GM23338 (cell line): ENCODE data around the gene WT1.

ENCODE experiments used
- NANOG ChIP-seq: IDR thresholded peaks from 2 replicates; pipeline ENCODE4 v1.6.1; 2016; ENCODE audit warnings: antibody characterized with exemption, borderline replicate concordance
- POLR2AphosphoS5 ChIP-seq: IDR thresholded peaks from 2 replicates; pipeline ENCODE4 v1.6.1; 2016; ENCODE audit warnings: antibody characterized with exemption, low read depth
- TF ChIP-seq, protein P1 (sequence below), 2 experiments: fragments of 200-600 bp in 1 of 2; sonication (generic) in 1 of 2; conservative IDR thresholded peaks; 2 replicates each; pipeline versions ENCODE4 v1.5.1 to v1.6.1; 2016 to 2017; ENCODE audit warnings: antibody characterized with exemption in 2 of 2, low read depth in 2 of 2, mild to moderate bottlenecking in 2 of 2, moderate library complexity in 1 of 2
- TF ChIP-seq, protein P2 (sequence below): IDR thresholded peaks from one replicate; pipeline ENCODE4 v1.6.1; 2018; ENCODE audit warnings: antibody characterized with exemption; ENCODE audit not compliant: unreplicated experiment

DNA sequence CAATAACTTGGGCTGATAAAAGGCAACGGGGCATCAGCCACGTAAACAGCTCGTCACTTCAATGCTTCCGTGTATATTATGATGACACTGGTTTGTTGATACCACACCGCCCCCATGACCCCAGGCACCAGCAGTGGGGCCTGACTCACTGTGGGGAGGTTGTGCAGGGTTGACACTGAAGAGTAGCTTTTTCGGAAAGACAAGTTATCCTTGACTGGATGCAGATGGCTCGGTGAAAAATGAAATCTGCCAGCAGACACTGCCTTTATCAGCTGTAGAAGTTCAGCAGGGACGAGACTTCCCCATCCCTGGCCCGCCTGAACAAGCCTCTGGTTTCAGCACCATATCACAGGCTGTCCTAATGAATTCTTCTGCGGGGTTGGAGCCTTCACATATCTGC, 55.6 kb downstream of the WT1 start:
- TF ChIP-seq, protein P1, sequence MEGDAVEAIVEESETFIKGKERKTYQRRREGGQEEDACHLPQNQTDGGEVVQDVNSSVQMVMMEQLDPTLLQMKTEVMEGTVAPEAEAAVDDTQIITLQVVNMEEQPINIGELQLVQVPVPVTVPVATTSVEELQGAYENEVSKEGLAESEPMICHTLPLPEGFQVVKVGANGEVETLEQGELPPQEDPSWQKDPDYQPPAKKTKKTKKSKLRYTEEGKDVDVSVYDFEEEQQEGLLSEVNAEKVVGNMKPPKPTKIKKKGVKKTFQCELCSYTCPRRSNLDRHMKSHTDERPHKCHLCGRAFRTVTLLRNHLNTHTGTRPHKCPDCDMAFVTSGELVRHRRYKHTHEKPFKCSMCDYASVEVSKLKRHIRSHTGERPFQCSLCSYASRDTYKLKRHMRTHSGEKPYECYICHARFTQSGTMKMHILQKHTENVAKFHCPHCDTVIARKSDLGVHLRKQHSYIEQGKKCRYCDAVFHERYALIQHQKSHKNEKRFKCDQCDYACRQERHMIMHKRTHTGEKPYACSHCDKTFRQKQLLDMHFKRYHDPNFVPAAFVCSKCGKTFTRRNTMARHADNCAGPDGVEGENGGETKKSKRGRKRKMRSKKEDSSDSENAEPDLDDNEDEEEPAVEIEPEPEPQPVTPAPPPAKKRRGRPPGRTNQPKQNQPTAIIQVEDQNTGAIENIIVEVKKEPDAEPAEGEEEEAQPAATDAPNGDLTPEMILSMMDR (conservative IDR thresholded peaks at IDR 0.05; ENCODE audit: low read depth in 2 of 2) = no peak
- TF ChIP-seq POLR2AphosphoS5 = no peak
- TF ChIP-seq, protein P2, sequence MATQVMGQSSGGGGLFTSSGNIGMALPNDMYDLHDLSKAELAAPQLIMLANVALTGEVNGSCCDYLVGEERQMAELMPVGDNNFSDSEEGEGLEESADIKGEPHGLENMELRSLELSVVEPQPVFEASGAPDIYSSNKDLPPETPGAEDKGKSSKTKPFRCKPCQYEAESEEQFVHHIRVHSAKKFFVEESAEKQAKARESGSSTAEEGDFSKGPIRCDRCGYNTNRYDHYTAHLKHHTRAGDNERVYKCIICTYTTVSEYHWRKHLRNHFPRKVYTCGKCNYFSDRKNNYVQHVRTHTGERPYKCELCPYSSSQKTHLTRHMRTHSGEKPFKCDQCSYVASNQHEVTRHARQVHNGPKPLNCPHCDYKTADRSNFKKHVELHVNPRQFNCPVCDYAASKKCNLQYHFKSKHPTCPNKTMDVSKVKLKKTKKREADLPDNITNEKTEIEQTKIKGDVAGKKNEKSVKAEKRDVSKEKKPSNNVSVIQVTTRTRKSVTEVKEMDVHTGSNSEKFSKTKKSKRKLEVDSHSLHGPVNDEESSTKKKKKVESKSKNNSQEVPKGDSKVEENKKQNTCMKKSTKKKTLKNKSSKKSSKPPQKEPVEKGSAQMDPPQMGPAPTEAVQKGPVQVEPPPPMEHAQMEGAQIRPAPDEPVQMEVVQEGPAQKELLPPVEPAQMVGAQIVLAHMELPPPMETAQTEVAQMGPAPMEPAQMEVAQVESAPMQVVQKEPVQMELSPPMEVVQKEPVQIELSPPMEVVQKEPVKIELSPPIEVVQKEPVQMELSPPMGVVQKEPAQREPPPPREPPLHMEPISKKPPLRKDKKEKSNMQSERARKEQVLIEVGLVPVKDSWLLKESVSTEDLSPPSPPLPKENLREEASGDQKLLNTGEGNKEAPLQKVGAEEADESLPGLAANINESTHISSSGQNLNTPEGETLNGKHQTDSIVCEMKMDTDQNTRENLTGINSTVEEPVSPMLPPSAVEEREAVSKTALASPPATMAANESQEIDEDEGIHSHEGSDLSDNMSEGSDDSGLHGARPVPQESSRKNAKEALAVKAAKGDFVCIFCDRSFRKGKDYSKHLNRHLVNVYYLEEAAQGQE = no peak
- TF ChIP-seq NANOG = no peak
